Caco-2 (cell line): ENCODE results near the gene NECTIN1. TPM values are rescaled to one million over a fixed set of nuclear protein-coding genes. Genes with fewer than 3 reads are reported as not detected.

Experiments
- BruUV-seq: library from RNA; stranded (reverse); fragments of 400-500 nt; replicated peaks from 2 replicates; lab custom pipeline; 2021; lab: Mats Ljungman, UMichigan
- CTCF ChIA-PET: fragments of 300-600 bp; sonication (Branson Sonifier 250); formaldehyde crosslinking; loops from one replicate; lab custom pipeline; 2022; ENCODE audit warnings: antibody characterized with exemption; lab: Charles Lee
- POLR2A ChIA-PET: fragments of 300-600 bp; sonication (Branson Sonifier 250); formaldehyde crosslinking; loops from one replicate; lab custom pipeline; 2022; ENCODE audit warnings: antibody characterized with exemption; lab: Charles Lee
- DNase-seq, 2 experiments: peaks; one replicate each; pipeline versions ENCODE4 v3.0.0 to v3.0.0-alpha.2; 2020 to 2022
- H3K27me3 ChIP-seq: replicated peaks from 2 replicates; pipeline ENCODE4 v1.6.0; 2011; ENCODE audit warnings: low read length; ENCODE audit not compliant: control insufficient read depth, insufficient read depth
- H3K36me3 ChIP-seq: 2 replicates; pipeline ENCODE4 v1.5.1; 2011; ENCODE audit warnings: low read length; ENCODE audit not compliant: control insufficient read depth, insufficient read depth
- H3K4me1 ChIP-seq: fragments of 250-450 bp; sonication (Bioruptor Pico); 2 replicates; pipeline ENCODE4 v1.5.1; 2020; ENCODE audit warnings: mild to moderate bottlenecking
- H3K4me3 ChIP-seq: 2 replicates; pipeline ENCODE4 v1.5.1; 2011; ENCODE audit warnings: low read depth, mild to moderate bottlenecking, control low read depth, low read length
- H3K9me3 ChIP-seq: fragments of 250-450 bp; sonication (Bioruptor Pico); 2 replicates; pipeline ENCODE4 v1.5.1; 2020; ENCODE audit warnings: mild to moderate bottlenecking, moderate library complexity
- H3K27ac Mint-ChIP-seq: one replicate; pipeline ENCODE4 v1.8.0; 2022; ENCODE audit warnings: mixed read lengths; ENCODE audit not compliant: unreplicated experiment
- H3K27me3 Mint-ChIP-seq: one replicate; pipeline ENCODE4 v1.8.0; 2022; ENCODE audit warnings: mixed read lengths; ENCODE audit not compliant: insufficient read depth, unreplicated experiment
- H3K36me3 Mint-ChIP-seq: one replicate; pipeline ENCODE4 v1.8.0; 2022; ENCODE audit warnings: mild to moderate bottlenecking, mixed read lengths; ENCODE audit not compliant: insufficient read depth, unreplicated experiment
- H3K4me1 Mint-ChIP-seq: one replicate; pipeline ENCODE4 v1.8.0; 2022; ENCODE audit warnings: low read depth, mixed read lengths; ENCODE audit not compliant: unreplicated experiment
- H3K4me3 Mint-ChIP-seq: one replicate; pipeline ENCODE4 v1.8.0; 2022; ENCODE audit warnings: mild to moderate bottlenecking, moderate library complexity, mixed read lengths; ENCODE audit not compliant: unreplicated experiment
- H3K9me3 Mint-ChIP-seq: one replicate; pipeline ENCODE4 v1.8.0; 2022; ENCODE audit warnings: mixed read lengths; ENCODE audit not compliant: unreplicated experiment
- intact Hi-C: fragments of 100-400 bp; cut with micrococcal nuclease; formaldehyde crosslinking; loops from one replicate; pipeline ENCODE4 v1.10.0; 2022; ENCODE audit not compliant: unreplicated experiment
- total RNA-seq: library from RNA; stranded (reverse); gene quantifications from 2 replicates; pipeline ENCODE4 v1.2.3, GENCODE V29; 2022
- TF ChIP-seq, protein P1 (sequence below), 2 experiments: fragments of 200-600 bp in 1 of 2; IDR thresholded peaks; 1 replicate in 1 of 2; 2 replicates in 1 of 2; pipeline versions ENCODE4 v1.5.1 to v1.8.0; 2011 to 2022; ENCODE audit warnings: antibody characterized with exemption in 1 of 2, control low read depth in 1 of 2, inconsistent platforms in 1 of 2, low read depth in 1 of 2, low read length in 1 of 2, mild to moderate bottlenecking in 1 of 2, moderate library complexity in 1 of 2; ENCODE audit not compliant: insufficient read depth in 1 of 2, severe bottlenecking in 1 of 2, unreplicated experiment in 1 of 2

The NECTIN1 gene
- total RNA-seq, 1 experiment from 2014 or later: 60.1 TPM

DNA sequence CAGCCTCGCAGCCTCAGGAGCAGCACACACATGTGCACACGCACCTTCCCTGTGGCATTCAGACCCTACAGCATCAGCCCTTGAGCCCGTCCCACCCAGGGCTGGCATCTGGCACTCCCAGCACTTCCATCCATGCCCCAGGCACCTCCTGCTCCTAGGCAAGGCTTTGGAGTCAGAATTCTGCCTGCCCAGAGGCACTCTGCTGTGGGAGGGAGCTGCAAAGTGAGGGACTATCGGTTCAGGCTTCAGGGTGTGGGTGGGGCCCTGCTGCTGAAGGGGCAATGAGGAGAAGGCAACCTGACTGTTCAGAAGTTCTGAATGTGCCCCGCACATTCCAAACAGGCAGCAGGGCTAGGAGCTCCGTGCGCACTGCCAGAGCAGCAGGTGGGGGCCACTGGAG is 39.7 kb downstream of the NECTIN1 start:
- no TSS peak for BruUV-seq
- POLR2A ChIA-PET: no interaction called here
- Histone ChIP-seq H3K36me3 (no peaks in the 10 kb centered on the region), H3K4me1 (peaks cover 5% of the 10 kb centered on the region), H3K27me3 (no peaks in the 10 kb centered on the region), H3K9me3 (no peaks in the 10 kb centered on the region), H3K4me3 (no peak overlapping the region)
- CTCF ChIA-PET: interaction anchor here (0.9 kb wide), 1 partner anchor 38 kb away, joined by 3 read pairs; no protein-coding TSS in a partner anchor
- no peaks in the 10 kb centered on the region for H3K9me3 Mint-ChIP-seq
- no peak overlapping the region for H3K27ac Mint-ChIP-seq
- intact Hi-C loops: no loop called here
- no peaks in the 10 kb centered on the region for H3K4me1 Mint-ChIP-seq
- DNase-seq: no peak
- H3K4me3 Mint-ChIP-seq: no peak overlapping the region
- TF ChIP-seq, protein P1, sequence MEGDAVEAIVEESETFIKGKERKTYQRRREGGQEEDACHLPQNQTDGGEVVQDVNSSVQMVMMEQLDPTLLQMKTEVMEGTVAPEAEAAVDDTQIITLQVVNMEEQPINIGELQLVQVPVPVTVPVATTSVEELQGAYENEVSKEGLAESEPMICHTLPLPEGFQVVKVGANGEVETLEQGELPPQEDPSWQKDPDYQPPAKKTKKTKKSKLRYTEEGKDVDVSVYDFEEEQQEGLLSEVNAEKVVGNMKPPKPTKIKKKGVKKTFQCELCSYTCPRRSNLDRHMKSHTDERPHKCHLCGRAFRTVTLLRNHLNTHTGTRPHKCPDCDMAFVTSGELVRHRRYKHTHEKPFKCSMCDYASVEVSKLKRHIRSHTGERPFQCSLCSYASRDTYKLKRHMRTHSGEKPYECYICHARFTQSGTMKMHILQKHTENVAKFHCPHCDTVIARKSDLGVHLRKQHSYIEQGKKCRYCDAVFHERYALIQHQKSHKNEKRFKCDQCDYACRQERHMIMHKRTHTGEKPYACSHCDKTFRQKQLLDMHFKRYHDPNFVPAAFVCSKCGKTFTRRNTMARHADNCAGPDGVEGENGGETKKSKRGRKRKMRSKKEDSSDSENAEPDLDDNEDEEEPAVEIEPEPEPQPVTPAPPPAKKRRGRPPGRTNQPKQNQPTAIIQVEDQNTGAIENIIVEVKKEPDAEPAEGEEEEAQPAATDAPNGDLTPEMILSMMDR (IDR thresholded peaks at IDR 0.05; ENCODE audit: insufficient read depth in 1 of 2, low read depth in 1 of 2, low read length in 1 of 2, severe bottlenecking in 1 of 2, unreplicated experiment in 1 of 2): no peak
- H3K27me3 Mint-ChIP-seq: no peaks in the 10 kb centered on the region
- H3K36me3 Mint-ChIP-seq: no peaks in the 10 kb centered on the region

GRCh38 chr11:119688356-119688755 is 40.6 kb downstream of the NECTIN1 start:
- Histone ChIP-seq H3K9me3 (no peaks in the 10 kb centered on the region), H3K4me1 (peaks cover 8% of the 10 kb centered on the region; the same call in 1 of the 2 replicates), H3K36me3 (no peaks in the 10 kb centered on the region), H3K4me3 (no peak overlapping the region), H3K27me3 (no peaks in the 10 kb centered on the region)
- CTCF ChIA-PET: no interaction called here
- POLR2A ChIA-PET: no interaction called here
- Mint-ChIP-seq H3K4me3 (no peak overlapping the region), H3K9me3 (no peaks in the 10 kb centered on the region), H3K36me3 (no peaks in the 10 kb centered on the region), H3K4me1 (no peaks in the 10 kb centered on the region), H3K27ac (no peak overlapping the region), H3K27me3 (no peaks in the 10 kb centered on the region)
- BruUV-seq: no TSS peak
- DNase-seq: no peak
- intact Hi-C loops: no loop called here
- TF ChIP-seq, protein P1 (IDR thresholded peaks at IDR 0.05; ENCODE audit: insufficient read depth in 1 of 2, low read depth in 1 of 2, low read length in 1 of 2, severe bottlenecking in 1 of 2, unreplicated experiment in 1 of 2): no peak

DNA sequence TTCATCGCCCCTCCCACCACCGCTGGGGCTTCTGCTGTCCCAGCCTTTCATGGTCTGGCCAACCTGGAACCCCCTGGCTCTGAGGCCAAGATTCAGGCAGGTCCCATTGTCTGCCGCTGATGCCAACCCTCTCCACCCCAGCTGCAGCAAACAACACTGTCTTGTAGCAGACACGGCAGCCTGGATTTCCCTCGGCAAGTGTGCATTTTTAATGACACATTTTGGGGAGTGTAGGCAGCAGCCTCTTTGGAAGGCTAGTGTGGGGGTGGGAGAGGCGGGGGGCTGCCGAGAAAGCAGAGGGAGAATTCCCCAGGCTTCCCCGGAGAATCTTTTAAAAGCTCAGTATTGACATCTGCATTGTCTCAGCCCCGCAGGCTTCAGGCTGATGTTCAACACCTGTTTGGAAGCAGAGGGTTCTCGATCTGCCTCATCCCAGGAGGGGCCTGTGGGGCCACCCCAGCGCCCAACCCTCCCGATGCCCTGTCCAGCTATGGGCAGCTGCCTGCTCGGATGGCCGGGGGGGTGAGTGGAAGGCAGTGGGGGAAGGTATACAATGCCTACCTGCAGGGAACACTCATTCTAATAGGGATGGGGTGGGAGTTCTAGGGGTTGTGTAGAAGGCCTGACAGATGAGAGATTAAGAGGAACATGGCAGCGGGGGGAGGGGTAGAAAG is 41.5 kb downstream of the NECTIN1 start:
- Mint-ChIP-seq H3K27me3 (no peaks in the 10 kb centered on the region), H3K4me3 (no peak overlapping the region), H3K36me3 (no peaks in the 10 kb centered on the region), H3K4me1 (no peaks in the 10 kb centered on the region), H3K9me3 (no peaks in the 10 kb centered on the region), H3K27ac (no peak overlapping the region)
- intact Hi-C loops: no loop called here
- POLR2A ChIA-PET: no interaction called here
- DNase-seq: no peak
- H3K4me3 ChIP-seq: no peak overlapping the region
- peaks cover 8% of the 10 kb centered on the region; the same call in 1 of the 2 replicates for H3K4me1 ChIP-seq
- CTCF ChIA-PET: no interaction called here
- no peaks in the 10 kb centered on the region for H3K9me3 ChIP-seq
- no TSS peak for BruUV-seq
- TF ChIP-seq, protein P1 (IDR thresholded peaks at IDR 0.05; ENCODE audit: insufficient read depth in 1 of 2, low read depth in 1 of 2, low read length in 1 of 2, severe bottlenecking in 1 of 2, unreplicated experiment in 1 of 2): no peak
- H3K36me3 ChIP-seq: no peaks in the 10 kb centered on the region
- no peaks in the 10 kb centered on the region for H3K27me3 ChIP-seq
